GM18526 (cell line): ENCODE results near the gene BCAS1.
A peak's percentile ranks its signal among the peaks of the same experiment; 100 is the strongest.

Experiments used
- POLR2A ChIP-seq: IDR thresholded peaks from 3 replicates; pipeline ENCODE4 v1.6.1; 2011; ENCODE audit not compliant: insufficient read length; ENCODE audit errors: extremely low read depth

BCAS1 gene

DNA sequence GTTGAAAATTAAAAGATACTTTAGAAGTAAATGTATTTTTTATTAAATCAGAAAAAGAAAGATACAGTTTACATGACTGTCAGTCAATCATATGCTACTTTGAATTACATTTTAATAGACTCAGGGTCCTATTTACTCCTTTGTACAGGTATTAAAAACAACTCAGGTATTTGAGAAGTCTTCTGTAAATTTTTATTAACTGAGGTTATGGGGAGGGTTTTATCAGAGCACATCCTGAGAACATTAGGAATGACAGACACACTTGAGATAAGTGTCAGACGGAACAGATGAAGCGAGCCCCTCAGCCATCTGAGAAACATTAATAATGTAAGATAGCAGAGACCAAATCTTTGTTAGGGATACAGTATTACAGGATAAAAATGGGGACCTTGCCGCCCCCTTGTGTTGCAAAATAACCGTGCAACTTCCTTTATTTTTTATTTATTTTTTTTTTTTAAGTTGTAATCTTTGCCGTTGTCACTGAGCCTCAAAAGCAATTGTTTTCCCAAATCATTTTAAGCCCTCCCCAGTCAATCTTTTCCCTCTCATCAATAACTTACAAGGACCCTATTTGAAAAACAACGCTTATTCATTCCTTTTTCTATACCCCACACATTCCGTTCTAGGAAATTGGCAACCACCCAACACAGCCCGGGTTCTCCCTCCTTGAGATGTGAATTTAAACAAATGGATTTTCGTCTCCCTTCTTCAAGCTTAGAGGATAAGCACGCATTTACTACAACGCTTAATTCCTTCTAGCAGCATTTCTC, 126.7 kb downstream of the BCAS1 start:
- TF ChIP-seq POLR2A = no peak

DNA sequence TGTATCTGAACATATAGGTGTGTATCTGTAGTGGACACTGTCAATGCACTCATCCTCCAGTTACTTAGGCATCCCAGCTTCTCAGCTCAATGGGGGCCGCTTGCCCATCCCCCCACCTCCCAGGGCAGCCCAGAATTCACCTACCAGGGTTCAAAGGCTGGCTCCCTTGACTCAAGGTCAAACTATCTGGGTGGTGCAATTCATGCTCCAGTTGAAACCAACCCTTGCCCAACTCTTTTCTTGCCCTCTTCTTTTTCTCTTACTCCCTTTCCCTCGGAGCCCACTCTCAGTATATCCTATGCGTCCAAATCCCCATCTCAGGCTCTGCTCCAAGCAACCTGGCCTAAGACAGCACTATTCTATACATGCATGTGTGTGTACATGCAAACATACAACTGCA, 127.4 kb downstream of the BCAS1 start:
- no peak for TF ChIP-seq POLR2A

DNA sequence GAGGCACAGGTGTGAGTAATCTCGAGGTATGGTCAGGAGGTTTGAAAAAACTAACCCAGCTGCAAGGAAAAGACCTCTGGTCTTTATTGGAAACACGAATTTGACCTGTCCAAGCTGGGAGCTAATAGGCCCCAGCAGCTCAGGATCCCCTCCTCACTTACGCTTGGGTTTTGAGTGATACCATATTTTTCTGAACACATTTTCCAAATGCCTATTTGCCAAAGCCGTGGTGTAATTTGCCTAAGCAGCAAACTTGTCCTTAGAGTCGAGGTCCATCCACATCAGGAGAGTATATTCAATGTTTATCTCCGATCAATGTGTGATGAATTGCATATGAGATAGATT, 128.0 kb downstream of the BCAS1 start:
- no peak for TF ChIP-seq POLR2A

DNA sequence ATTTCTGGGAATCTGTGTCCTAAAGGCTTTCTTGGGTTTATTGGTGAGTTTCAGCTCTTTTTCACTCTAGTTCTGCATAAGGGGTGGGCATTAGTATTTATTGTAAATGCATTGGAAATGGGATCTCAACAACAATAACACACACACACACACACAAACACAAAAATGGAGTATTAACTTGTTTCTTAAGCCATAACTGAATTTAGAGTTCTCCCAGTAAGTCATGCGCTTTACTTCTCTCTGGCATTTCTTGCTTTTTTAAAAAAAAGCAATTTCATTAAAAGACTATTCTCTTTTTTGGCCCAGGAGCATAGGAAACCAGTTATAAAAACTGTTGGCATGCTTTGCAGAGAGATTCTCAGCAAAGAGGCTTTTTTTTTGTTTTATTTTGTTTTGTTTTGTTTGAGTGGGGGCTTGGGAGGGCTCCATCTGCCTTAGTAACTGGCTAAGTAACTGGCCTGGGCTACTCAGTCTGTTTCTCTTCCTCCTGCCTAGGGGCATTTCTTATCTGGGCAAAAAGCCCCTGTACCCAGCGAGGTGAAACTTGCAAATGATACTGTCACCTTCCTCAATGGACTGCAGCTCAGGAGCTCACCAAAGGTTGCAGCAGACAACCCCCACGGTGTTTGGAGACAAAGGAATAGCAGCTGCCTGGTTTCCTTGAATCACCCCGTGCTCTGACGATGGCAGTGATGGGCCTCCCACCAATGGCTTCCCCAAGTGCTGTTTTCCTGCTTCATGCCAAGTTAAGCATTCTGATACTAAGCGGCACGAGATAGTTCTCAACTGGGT, 128.5 kb downstream of the BCAS1 start:
- TF ChIP-seq POLR2A = peak; percentile 13

DNA sequence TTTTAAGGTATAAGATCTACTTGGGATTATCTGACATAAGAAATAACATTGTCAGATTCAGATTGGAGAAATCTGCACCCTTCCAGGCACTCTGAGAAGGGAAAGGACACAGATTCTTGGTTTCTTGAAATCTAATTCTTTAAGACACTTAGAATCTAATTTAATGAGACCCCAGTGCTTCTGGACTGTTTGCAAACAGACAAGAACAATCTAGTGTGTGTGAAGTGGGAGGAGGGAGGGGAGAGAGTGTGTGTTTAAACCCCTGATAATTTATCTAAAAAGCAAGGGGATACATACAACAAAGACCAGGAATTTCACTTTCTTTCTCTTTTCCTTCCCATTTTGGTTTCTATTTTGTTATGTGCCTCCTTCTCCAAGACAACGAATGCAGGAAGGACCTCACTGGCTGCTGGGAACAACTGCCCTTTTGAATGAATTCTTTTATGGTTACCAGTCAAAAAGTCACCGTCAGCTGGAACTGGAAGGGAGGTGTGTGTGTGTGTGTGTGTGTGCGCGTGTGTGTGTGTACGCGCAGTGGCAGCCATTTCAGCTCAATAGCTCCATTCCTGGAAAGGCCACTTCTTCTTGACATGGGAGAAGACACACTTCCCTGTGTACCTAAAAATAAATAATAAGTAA, 129.4 kb downstream of the BCAS1 start:
- no peak for TF ChIP-seq POLR2A

DNA sequence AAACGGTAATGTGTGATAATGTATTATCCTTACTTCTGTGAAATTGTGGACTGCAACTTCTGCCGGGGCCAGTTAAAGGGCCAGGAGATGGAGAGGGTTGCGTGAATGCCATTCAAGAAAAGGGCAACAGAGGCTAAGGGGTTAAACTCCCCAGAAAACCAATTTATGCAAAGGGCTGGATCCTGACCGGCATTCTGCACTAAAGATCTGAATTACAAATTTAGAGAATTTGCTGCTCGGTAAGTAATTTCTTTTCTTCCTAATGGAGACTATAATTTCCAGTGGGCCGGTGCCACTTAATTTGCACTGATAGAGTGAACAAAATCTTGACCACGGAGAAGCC, 130.1 kb downstream of the BCAS1 start:
- TF ChIP-seq POLR2A = no peak

DNA sequence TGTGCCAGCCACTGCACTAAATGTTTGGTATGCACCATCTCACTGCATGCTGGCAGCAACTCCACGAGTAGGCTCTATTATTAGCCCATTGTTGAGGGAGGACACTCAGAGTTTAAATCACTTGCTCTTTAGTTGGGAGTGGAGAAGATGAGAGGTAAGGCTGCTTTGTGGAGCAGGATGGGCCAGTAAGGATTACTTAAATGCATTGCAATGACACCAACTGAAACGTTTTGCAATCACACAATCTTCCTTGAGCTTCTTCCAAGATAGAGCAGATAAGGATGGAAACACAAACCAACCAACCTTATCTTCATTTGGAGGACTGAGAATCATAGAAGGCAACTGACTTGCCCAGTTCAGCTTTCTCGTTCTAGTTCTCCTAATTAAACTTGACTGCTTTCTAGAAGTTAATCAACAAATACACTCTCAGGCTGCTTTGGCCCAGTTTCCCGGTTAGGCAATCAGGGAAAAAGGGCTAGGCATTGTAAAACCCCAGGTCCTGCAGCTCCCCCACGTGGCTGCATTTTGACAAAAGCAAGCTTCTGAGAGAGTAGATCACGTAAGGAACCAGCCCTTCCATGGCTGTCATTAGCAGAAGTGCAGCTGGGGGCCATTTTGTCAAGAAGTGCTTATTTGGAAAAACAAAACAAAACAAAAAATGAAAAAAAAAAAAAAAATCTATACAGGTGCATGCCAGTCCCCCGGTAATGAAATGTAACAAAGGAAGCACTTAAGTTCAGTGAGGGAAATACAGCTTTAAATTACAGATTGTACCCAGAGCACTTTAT, 130.6 kb downstream of the BCAS1 start:
- no peak for TF ChIP-seq POLR2A

DNA sequence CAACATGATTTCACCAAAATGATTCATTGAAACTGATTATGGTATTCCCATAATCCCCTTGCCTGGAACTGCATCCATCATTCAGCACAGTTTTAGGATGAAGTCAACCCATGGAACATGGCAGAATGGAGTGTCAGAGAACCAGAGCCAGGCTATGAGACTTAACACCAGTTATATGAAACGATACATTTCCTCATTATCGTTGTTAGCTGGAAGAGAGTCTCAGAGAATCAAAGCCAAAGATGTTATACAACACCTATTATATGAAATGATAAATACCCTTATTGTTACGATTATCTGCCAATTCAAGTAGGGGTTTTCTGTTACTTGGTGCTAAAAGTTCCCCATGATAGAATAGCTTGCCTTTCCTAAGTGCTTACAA, 131.2 kb downstream of the BCAS1 start:
- TF ChIP-seq POLR2A = no peak

DNA sequence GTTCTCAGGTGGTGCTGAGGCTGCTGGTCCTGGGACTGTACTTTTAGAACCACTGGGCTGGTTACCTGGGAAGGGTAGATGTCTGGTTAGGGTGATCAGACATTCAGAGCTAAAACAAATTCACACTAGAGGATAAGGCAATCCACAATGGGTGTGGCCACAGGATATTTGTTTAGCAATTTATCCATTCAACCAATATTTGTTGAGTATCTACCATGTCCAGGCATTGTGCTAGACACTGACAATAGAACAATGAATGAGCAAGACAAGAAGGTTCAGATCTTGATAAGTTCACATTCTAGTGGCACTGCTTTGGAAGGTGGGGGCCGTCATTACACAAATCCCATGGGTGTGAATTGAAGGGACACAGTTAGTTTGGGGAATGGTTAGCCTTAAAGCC, 131.7 kb downstream of the BCAS1 start:
- TF ChIP-seq POLR2A = no peak

DNA sequence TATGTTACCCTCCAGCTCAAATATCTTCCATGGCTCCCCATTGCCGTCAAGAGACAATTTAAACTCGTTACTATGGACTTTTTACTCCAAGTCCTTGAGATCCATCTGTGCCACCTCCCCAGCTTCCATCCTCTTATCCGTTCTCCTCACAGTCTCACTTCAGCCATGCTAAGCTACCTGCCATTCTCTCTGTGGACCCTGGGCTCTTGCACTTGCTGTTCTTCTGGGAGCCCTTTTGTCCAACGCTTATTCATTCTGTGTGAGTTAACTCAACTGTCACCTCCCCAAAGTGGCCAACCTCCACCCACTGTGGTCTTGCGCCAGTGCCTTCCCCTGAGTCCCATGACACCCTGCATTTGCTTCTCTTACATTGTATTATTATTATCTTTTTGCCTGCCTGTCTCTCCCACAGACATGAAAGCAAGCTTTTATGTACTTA, 132.4 kb downstream of the BCAS1 start:
- TF ChIP-seq POLR2A = no peak

DNA sequence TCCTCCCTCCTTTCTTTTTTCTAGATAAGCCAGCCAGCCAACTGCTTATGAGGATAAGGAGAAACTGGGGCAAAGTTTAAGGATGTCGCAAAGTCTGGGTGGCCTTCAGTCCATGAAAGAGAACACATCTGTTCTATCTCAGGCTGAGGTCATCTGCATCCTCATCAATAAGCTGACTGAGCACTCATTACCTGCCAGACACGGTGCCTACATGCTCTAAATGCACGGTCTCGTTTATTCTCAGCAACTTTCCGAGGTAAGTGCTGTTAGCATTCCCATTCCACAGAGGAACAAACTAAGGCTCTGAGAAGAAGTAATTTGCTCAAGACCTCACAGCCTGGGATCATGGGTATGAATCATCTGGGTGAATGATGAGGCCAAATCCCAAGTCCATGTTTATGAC, 133.1 kb downstream of the BCAS1 start:
- TF ChIP-seq POLR2A = no peak

DNA sequence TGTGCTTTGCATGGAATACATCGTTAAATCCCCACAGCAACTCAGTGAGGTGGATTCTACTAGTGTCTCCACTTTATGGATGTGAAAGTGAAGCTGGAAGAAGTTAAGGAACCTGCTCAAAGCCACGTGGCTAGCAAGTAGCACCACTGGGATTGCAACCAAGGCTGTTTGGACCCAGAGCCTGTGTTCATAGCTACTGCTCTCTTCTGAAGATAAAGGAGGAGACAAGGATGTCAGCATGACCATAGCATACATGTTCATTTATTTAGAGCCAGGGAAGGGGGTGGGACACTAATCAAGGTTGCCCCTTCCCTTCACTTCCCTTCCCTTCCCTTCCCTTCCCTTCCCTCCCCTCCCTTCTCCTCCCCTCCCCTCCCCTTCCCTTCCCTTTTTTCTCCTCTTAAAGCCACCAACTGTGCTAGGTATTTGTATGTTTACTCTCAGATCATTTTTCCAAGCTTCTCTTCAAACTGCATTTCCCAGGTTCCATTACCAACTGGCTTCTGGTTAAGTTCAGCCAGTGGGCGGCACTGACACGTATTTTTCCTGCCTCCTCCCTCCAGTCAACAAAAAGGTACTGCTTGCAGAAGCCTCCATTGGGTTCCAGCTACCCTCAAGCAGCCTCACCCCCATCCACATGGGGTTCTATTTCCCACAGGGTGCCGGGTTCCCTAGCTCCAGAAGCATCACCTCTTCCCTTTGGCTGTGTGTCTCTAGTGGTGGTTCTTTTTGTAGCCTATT, 134.9 kb downstream of the BCAS1 start:
- TF ChIP-seq POLR2A = no peak

DNA sequence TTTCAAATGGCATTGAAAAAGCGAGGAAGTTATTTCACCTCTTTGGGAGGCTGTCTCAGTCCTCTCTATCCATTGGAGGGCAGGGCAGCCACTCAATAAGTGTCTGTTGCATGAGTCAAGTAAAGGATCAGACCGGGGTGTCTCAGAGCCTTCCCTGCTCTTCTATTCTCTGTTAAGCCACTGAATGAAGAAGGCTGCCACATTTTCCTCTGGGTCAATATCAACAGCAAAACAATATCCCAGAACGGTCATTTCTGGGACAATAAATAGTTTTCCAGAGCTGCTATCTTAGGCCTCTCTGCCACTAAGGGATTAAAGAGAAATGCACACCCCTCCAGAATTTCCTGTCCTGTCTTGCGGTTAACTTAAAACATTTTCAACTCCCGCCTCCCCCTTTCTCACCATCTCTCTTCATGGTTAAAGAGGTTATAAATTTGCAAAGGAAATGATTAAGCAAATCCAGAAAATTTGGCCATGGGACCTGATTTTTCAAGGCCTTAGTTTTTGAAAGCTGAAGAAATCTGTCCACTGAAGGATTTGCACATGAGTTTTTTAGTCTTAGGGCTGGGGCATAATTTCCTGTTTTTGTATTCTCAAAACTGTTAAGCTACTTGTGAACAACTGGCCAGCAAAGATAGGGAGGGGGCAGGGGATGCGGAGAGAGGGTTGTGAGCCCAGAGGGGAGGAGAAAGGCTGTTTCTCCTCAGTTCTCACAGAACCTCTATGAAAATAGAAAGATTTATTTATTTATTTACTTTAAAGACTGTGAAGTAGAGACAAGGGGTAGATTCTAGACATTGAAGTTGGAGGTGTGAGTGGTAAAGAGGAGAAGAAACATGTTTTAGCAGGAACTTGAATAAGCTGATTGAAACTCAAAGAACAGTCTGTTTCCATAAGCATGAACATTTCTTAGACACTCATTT, 135.7 kb downstream of the BCAS1 start:
- TF ChIP-seq POLR2A = no peak

DNA sequence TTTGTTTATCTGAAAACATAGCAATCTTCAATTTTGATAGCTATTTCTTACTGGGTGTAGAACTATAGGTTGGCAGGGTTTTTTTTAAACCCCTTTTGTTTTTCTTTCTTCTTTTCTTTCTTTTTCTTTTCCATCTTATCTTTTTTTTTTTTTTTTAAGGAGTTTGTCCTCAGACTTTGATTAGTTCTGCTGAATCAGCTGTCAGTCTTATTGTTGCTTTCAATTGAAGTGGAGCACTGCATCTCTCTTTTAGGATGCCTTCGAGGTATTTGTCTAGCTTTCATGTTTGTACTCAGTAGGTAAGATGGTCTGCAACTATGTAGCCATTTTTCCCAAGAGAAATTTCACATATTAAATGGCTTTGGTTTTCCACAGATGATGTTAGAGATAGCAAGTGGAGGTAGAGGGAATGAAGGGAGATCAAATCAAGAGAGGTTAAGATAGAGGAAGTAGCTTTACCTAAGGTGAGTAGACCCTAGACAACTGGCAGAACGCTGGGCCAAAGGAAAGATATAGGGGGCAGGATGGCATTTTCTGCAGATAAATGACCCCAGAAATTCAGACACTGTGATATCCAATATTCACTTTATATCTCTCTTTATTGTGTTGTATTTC, 137.1 kb downstream of the BCAS1 start:
- TF ChIP-seq POLR2A = no peak

DNA sequence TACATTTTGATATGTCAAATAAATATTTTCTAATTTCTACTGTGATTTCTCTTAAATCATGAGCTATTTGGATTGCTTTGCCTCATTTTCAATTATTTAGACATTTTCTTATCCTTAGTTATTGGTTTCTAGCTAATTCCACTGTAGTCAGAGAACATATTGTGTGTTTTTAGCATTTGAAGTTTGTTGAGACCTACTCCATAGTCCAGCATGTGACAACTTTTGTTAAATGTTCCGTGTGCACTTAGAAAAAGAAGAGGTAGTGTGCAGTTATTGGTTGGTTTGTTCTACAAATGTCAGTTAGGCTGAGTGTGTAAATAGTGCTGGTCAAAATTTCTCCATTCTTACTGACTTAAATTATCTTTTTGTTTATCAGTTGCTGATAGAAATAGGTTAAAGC, 138.8 kb downstream of the BCAS1 start:
- no peak for TF ChIP-seq POLR2A
